ENCODE data around the gene RNF157. TPM values are rescaled to one million over a fixed set of nuclear protein-coding genes. Genes with fewer than 3 reads are reported as not detected.
A peak's percentile ranks its signal among the peaks of the same experiment; 100 is the strongest.

The RNF157 gene
- total and polyA plus RNA-seq, 12 donors: 2.3 to 6.1 (median 4.5) TPM

- Histone ChIP-seq H3K4me3 (peak overlapping the region; percentile 44 to 94 (median 76)), H3K9me3 (replicated peaks in 1 of 3) (no peaks in the 10 kb centered on the region), H3K27me3 (no peaks in the 10 kb centered on the region), H3K27ac (peak overlapping the region in 4 of 5 donors; percentile 52 to 96 (median 78)), H3K36me3 (replicated peaks in 1 of 2) (peaks cover 0 to 5% of the 10 kb centered on the region in 2 donors), H3K4me1 (replicated peaks in 1 of 2) (peaks cover 10 to 42% of the 10 kb centered on the region in 2 donors)
- intact Hi-C loops (cut with DNase I): no loop called here
- 5 to 18% (median 8%) methylated on average over 4 to 12 of the region's 12 CpGs for WGBS, 4 donors
- TF ChIP-seq POLR2A (IDR thresholded peaks at IDR 0.05) (no peak), CTCF (IDR thresholded peaks at IDR 0.05) (no peak)
- peak in 1 of 7 donors; percentile 24 for DNase-seq
Measured at GRCh38 chr17:76266244-76266938, 26.1 kb upstream of the RNF157 start.

- intact Hi-C loops (cut with DNase I): no loop called here
- no peaks in the 10 kb centered on the region for H3K27me3 ChIP-seq
- H3K4me3 ChIP-seq: peak overlapping the region; percentile 44 to 94 (median 76)
- 0 to 1% methylated on average over 54 to 76 of the region's 76 CpGs; no CpG with 5 or more reads in 2 of the 4 donors for WGBS, 4 donors
- peaks cover 0 to 4% of the 10 kb centered on the region in 2 donors for H3K36me3 ChIP-seq (replicated peaks in 1 of 2)
- H3K27ac ChIP-seq: peak overlapping the region in 4 of 5 donors; percentile 52 to 96 (median 78)
- H3K4me1 ChIP-seq (replicated peaks in 1 of 2): peaks cover 10 to 38% of the 10 kb centered on the region in 2 donors
- H3K9me3 ChIP-seq (replicated peaks in 1 of 3): no peaks in the 10 kb centered on the region
- TF ChIP-seq CTCF (IDR thresholded peaks at IDR 0.05) (peak in 1 of 6 experiments; percentile 13), POLR2A (IDR thresholded peaks at IDR 0.05) (no peak)
- DNase-seq: peak in 4 of 7 donors; percentile 53 to 68 (median 56)
Measured at GRCh38 chr17:76265624-76266243, 25.4 kb upstream of the RNF157 start.

- 0 to 1% (median 0%) methylated on average over 3 to 94 of the region's 94 CpGs for WGBS, 4 donors
- TF ChIP-seq POLR2A (IDR thresholded peaks at IDR 0.05) (peak; percentile 79 to 94), CTCF (IDR thresholded peaks at IDR 0.05) (no peak)
- intact Hi-C loops (cut with DNase I): no loop called here
Measured at GRCh38 chr17:76264755-76265623, 24.7 kb upstream of the RNF157 start, which contains the start of gene UBALD2. Gene UBALD2 (plus strand): TSS chr17:76265348. CDS start chr17:76265506, 158 bp downstream.

GRCh38 chr17:76264425-76264754 lies 24.1 kb upstream of the RNF157 start:
- Histone ChIP-seq H3K4me1 (replicated peaks in 1 of 2) (peaks cover 17 to 40% of the 10 kb centered on the region in 2 donors), H3K27me3 (no peaks in the 10 kb centered on the region)
- intact Hi-C loops (cut with DNase I): no loop called here

More at GRCh38 chr17:76264755-76265623, 24.7 kb upstream of the RNF157 start, which contains the start of gene UBALD2:
- DNase-seq: peak; percentile 98 to 100 (median 100)
- H3K27me3 ChIP-seq: no peaks in the 10 kb centered on the region
- peak within 1 kb of the TSS; percentile 44 to 94 (median 76) for H3K4me3 ChIP-seq
- no peaks in the 10 kb centered on the region for H3K9me3 ChIP-seq (replicated peaks in 1 of 3)
- peak within 1 kb of the TSS; percentile 52 to 96 (median 71) for H3K27ac ChIP-seq
- H3K36me3 ChIP-seq (replicated peaks in 1 of 2): no peaks in the 10 kb centered on the region
- peaks cover 11 to 38% of the 10 kb centered on the region in 2 donors for H3K4me1 ChIP-seq (replicated peaks in 1 of 2)

More at GRCh38 chr17:76264425-76264754, 24.1 kb upstream of the RNF157 start:
- peak overlapping the region; percentile 52 to 82 (median 69) for H3K27ac ChIP-seq
- H3K9me3 ChIP-seq (replicated peaks in 1 of 3): no peaks in the 10 kb centered on the region
- no peaks in the 10 kb centered on the region for H3K36me3 ChIP-seq (replicated peaks in 1 of 2)
- DNase-seq: no peak
- WGBS, 4 donors: 38 to 44% (median 41%) methylated on average over 9 of the region's 9 CpGs
- H3K4me3 ChIP-seq: peak overlapping the region in 1 of 4 donors; percentile 3
- TF ChIP-seq POLR2A (IDR thresholded peaks at IDR 0.05) (no peak), CTCF (IDR thresholded peaks at IDR 0.05) (no peak)

All from adrenal gland (tissue), 12 donors.